HCT116 (cell line): ENCODE data around the gene EIF3A. TPM values are rescaled to one million over a fixed set of nuclear protein-coding genes. Genes with fewer than 3 reads are reported as not detected.

Source experiments
- ATAC-seq: fragments of 200-7000 bp; cut with Tn5 transposase; 2 replicates; pipeline ENCODE4 v1.9.1; 2020; ENCODE audit warnings: mild to moderate bottlenecking, moderate library complexity
- BruUV-seq: library from RNA; stranded (reverse); fragments of 400-500 nt; replicated peaks from 2 replicates; lab custom pipeline; 2021; lab: Mats Ljungman, UMichigan
- CTCF ChIA-PET: fragments of 300-600 bp; sonication (Branson Sonifier 250); formaldehyde crosslinking; loops from one replicate; lab custom pipeline; 2021; ENCODE audit warnings: antibody characterized with exemption; lab: Charles Lee
- POLR2A ChIA-PET: fragments of 300-600, 350-600 bp; sonication (Branson Sonifier 250); formaldehyde crosslinking; loops from one replicate; lab custom pipeline; 2021; ENCODE audit warnings: antibody characterized with exemption; lab: Charles Lee
- RAD21 ChIA-PET, 2 experiments: fragments of 300-600 bp; sonication (Branson Sonifier 250); formaldehyde crosslinking; loops; one replicate each; lab custom pipeline; 2023; ENCODE audit warnings: low total read pairs in 2 of 2; ENCODE audit not compliant: uncharacterized antibody in 2 of 2, unreplicated experiment in 2 of 2, low non-redundant PET in 1 of 2; lab: Charles Lee
- DNase-seq: peaks from one replicate; pipeline ENCODE4 v3.0.0-alpha.2; 2010; ENCODE audit warnings: low read depth, low spot score
- H2AFZ ChIP-seq: fragments of 200-600 bp; shearing (Covaris generic), sonication (generic); 2 replicates; pipeline ENCODE4 v1.6.1; 2017; ENCODE audit warnings: low read depth, mixed run types, mixed read lengths, antibody characterized with exemption, low read length; ENCODE audit not compliant: poor library complexity, severe bottlenecking
- H3K27ac ChIP-seq: 2 replicates; pipeline ENCODE4 v1.5.1; 2012; ENCODE audit warnings: low read depth, low read length
- H3K27me3 ChIP-seq: fragments of 200-600 bp; sonication (generic); 2 replicates; pipeline ENCODE4 v1.6.1; 2016; ENCODE audit warnings: mixed run types, low read length, mixed read lengths; ENCODE audit not compliant: insufficient read depth
- H3K36me3 ChIP-seq, 2 experiments: fragments of 200-500 bp in 1 of 2; fragments of 200-600 bp in 1 of 2; sonication (Bioruptor generic) in 1 of 2; sonication (generic) in 1 of 2; 2 replicates each; pipeline versions ENCODE4 v1.5.1 to v1.6.1; 2014 to 2016; ENCODE audit warnings: low read length in 2 of 2, inconsistent platforms in 1 of 2, mixed read lengths in 1 of 2, mixed run types in 1 of 2; ENCODE audit not compliant: insufficient read depth in 2 of 2, control insufficient read depth in 1 of 2
- H3K4me1 ChIP-seq, 2 experiments: fragments of 200-600 bp in 1 of 2; sonication (generic) in 1 of 2; 2 replicates each; pipeline versions ENCODE4 v1.5.1 to v1.6.1; 2012 to 2017; ENCODE audit warnings: low read length in 2 of 2, inconsistent platforms in 1 of 2, mild to moderate bottlenecking in 1 of 2, mixed read lengths in 1 of 2, mixed run types in 1 of 2, moderate library complexity in 1 of 2; ENCODE audit not compliant: insufficient read depth in 2 of 2, control insufficient read depth in 1 of 2
- H3K4me2 ChIP-seq: fragments of 200-600 bp; sonication (generic); 2 replicates; pipeline ENCODE4 v1.6.1; 2017; ENCODE audit warnings: mixed run types, low read length, mixed read lengths
- H3K4me3 ChIP-seq, 2 experiments: fragments of 200-600 bp in 1 of 2; sonication (generic) in 1 of 2; replicated peaks in 1 of 2; 2 replicates each; pipeline ENCODE4 v1.5.1; 2011 to 2016; ENCODE audit warnings: low read length in 2 of 2, control low read depth in 1 of 2, low read depth in 1 of 2, mild to moderate bottlenecking in 1 of 2, mixed read lengths in 1 of 2, mixed run types in 1 of 2
- H3K79me2 ChIP-seq: fragments of 200-600 bp; sonication (generic); 2 replicates; pipeline ENCODE4 v1.6.1; 2017; ENCODE audit warnings: mild to moderate bottlenecking, mixed run types, low read length, moderate library complexity, mixed read lengths; ENCODE audit not compliant: insufficient read depth
- H3K9ac ChIP-seq: fragments of 200-600 bp; sonication (generic); 2 replicates; pipeline ENCODE4 v1.6.1; 2016; ENCODE audit warnings: low read length, mixed read lengths
- H3K9me2 ChIP-seq: fragments of 200-600 bp; sonication (generic), shearing (Covaris generic); 2 replicates; pipeline ENCODE4 v1.6.1; 2017; ENCODE audit warnings: mixed run types, mild to moderate bottlenecking, moderate library complexity; ENCODE audit not compliant: insufficient read depth
- H3K9me3 ChIP-seq, 2 experiments: fragments of 200-500 bp in 1 of 2; fragments of 200-600 bp in 1 of 2; sonication (Bioruptor generic) in 1 of 2; sonication (generic) in 1 of 2; 2 replicates each; pipeline ENCODE4 v1.6.1; 2014 to 2017; ENCODE audit warnings: low read length in 2 of 2, mixed read lengths in 2 of 2, inconsistent platforms in 1 of 2, low read depth in 1 of 2, mild to moderate bottlenecking in 1 of 2, mixed run types in 1 of 2, moderate library complexity in 1 of 2; ENCODE audit not compliant: control insufficient read depth in 1 of 2, insufficient read depth in 1 of 2
- H4K20me1 ChIP-seq: fragments of 200-600 bp; sonication (generic), shearing (Covaris generic); 2 replicates; pipeline ENCODE4 v1.6.1; 2017; ENCODE audit warnings: mixed run types, mild to moderate bottlenecking, moderate library complexity; ENCODE audit not compliant: insufficient read depth
- CBX3 ChIP-seq: IDR thresholded peaks from 2 replicates; pipeline ENCODE4 v1.6.1; 2012; ENCODE audit warnings: low read depth
- EGR1 ChIP-seq: IDR thresholded peaks from 2 replicates; pipeline ENCODE4 v1.6.1; 2012; ENCODE audit warnings: low read depth
- ELF1 ChIP-seq: IDR thresholded peaks from 2 replicates; pipeline ENCODE4 v1.6.1; 2012; ENCODE audit warnings: low read depth, borderline replicate concordance
- EZH2 ChIP-seq: fragments of 200-600 bp; sonication (generic); IDR thresholded peaks from 2 replicates; pipeline ENCODE4 v1.6.1; 2017; ENCODE audit warnings: antibody characterized with exemption, mixed run types
- FOSL1 ChIP-seq: IDR thresholded peaks from 2 replicates; pipeline ENCODE4 v1.6.1; 2012; ENCODE audit warnings: low read depth
- JUND ChIP-seq: IDR thresholded peaks from 2 replicates; pipeline ENCODE4 v1.6.1; 2012
- MAX ChIP-seq: IDR thresholded peaks from 2 replicates; pipeline ENCODE4 v1.6.1; 2012
- RAD21 ChIP-seq: IDR thresholded peaks from 2 replicates; pipeline ENCODE4 v1.6.1; 2012; ENCODE audit warnings: low read depth, mild to moderate bottlenecking
- REST ChIP-seq: IDR thresholded peaks from 2 replicates; pipeline ENCODE4 v1.6.1; 2012; ENCODE audit warnings: low read depth
- SIN3A ChIP-seq: IDR thresholded peaks from 2 replicates; pipeline ENCODE4 v1.6.1; 2012; ENCODE audit warnings: low read depth
- SP1 ChIP-seq: IDR thresholded peaks from 2 replicates; pipeline ENCODE4 v1.6.1; 2012; ENCODE audit warnings: low read depth
- YY1 ChIP-seq: IDR thresholded peaks from 2 replicates; pipeline ENCODE4 v1.6.1; 2011; ENCODE audit warnings: low read length, low read depth, moderate library complexity, mild to moderate bottlenecking; ENCODE audit not compliant: insufficient replicate concordance; ENCODE audit errors: extremely low read depth
- ZNF274 ChIP-seq: fragments of 200-500 bp; sonication (Bioruptor generic); IDR thresholded peaks from 2 replicates; pipeline ENCODE4 v1.6.1; 2014; ENCODE audit warnings: mild to moderate bottlenecking, low read depth, low read length, inconsistent platforms
- intact Hi-C: fragments of 100-400 bp; cut with micrococcal nuclease; formaldehyde crosslinking; loops from 2 replicates; pipeline ENCODE4 v1.10.0; 2022
- total RNA-seq: library from RNA; stranded (reverse); gene quantifications from one replicate; pipeline ENCODE4 v1.2.1, GENCODE V29; 2021; ENCODE audit not compliant: unreplicated experiment

EIF3A gene
- total RNA-seq, 1 experiment from 2014 or later: 271 TPM

- H3K9ac ChIP-seq: no peak overlapping the region
- H3K4me3 ChIP-seq: no peak overlapping the region
- no peaks in the 10 kb centered on the region for H4K20me1 ChIP-seq
- H3K36me3 ChIP-seq: no peaks in the 10 kb centered on the region
- no peaks in the 10 kb centered on the region for H3K27me3 ChIP-seq
- ATAC-seq: no peak
- POLR2A ChIA-PET: no interaction called here
- TF ChIP-seq EGR1: no peak
- no peak for TF ChIP-seq SP1
- TF ChIP-seq REST: no peak
- TF ChIP-seq FOSL1: no peak
- no peak for TF ChIP-seq JUND
- TF ChIP-seq ELF1: no peak
- no TSS peak for BruUV-seq
- H2AFZ ChIP-seq: no peak overlapping the region
- RAD21 ChIA-PET: no interaction called here
- DNase-seq: no peak
- no peaks in the 10 kb centered on the region for H3K9me2 ChIP-seq
- H3K4me1 ChIP-seq: no peaks in the 10 kb centered on the region
- H3K9me3 ChIP-seq: no peaks in the 10 kb centered on the region
- no peak overlapping the region for H3K27ac ChIP-seq
- no peaks in the 10 kb centered on the region for H3K79me2 ChIP-seq
- intact Hi-C loops: no loop called here
- no peak overlapping the region for H3K4me2 ChIP-seq
- CTCF ChIA-PET: interaction anchor here (1.0 kb wide), 1 partner anchor 12 kb away, joined by 5 read pairs; no protein-coding TSS in a partner anchor
These were observed 86.3 kb downstream of the EIF3A start for GRCh38 chr10:118994321-118994720.

GRCh38 chr10:118993214-118993613 is 87.4 kb downstream of the EIF3A start:
- ATAC-seq: no peak
- Histone ChIP-seq H2AFZ (no peak overlapping the region), H3K27ac (no peak overlapping the region), H3K9me3 (no peaks in the 10 kb centered on the region), H3K9ac (no peak overlapping the region), H3K9me2 (no peaks in the 10 kb centered on the region), H3K36me3 (no peaks in the 10 kb centered on the region), H4K20me1 (no peaks in the 10 kb centered on the region), H3K4me3 (no peak overlapping the region), H3K79me2 (no peaks in the 10 kb centered on the region), H3K4me2 (no peak overlapping the region), H3K4me1 (no peaks in the 10 kb centered on the region), H3K27me3 (no peaks in the 10 kb centered on the region)
- intact Hi-C loops: no loop called here
- CTCF ChIA-PET: no interaction called here
- BruUV-seq: no TSS peak
- RAD21 ChIA-PET: no interaction called here
- POLR2A ChIA-PET: no interaction called here
- DNase-seq: no peak
- TF ChIP-seq MAX (no peak), EZH2 (no peak), REST (no peak), SIN3A (no peak), CBX3 (no peak), YY1 (no peak), FOSL1 (no peak), ZNF274 (no peak), RAD21 (no peak)
